GM18511 (cell line): Measurements from ENCODE around the gene EIF4G2.
"Not testable (repeated sequence)": the region's sequence is repeated elsewhere in the genome, so short reads cannot be mapped to it uniquely, and the experiment has no call there.

Experiments used
- ATAC-seq: cut with Tn5 transposase; IDR thresholded peaks from one replicate; pipeline ENCODE4 v1.9.1; 2021; ENCODE audit warnings: mild to moderate bottlenecking, moderate library complexity; ENCODE audit not compliant: unreplicated experiment

EIF4G2 gene

GRCh38 chr11:10808553-10809372 is at the start of gene EIF4G2:
Gene EIF4G2, minus strand, starts transcription at chr11:10808926.
- peak; percentile 94 for ATAC-seq

- ATAC-seq: peak; percentile 92
These were observed 49.1 kb upstream of the EIF4G2 start, which contains the start of gene ZBED5 for GRCh38 chr11:10857709-10858438. Gene ZBED5, minus strand, starts transcription at chr11:10858053. Its CDS starts 3,108 bp downstream, at chr11:10854945.

GRCh38 chr11:10857459-10857708 is 48.7 kb upstream of the EIF4G2 start:
- peak; percentile 21 for ATAC-seq

GRCh38 chr11:10856689-10857458 is 48.1 kb upstream of the EIF4G2 start:
- no peak for ATAC-seq

- ATAC-seq: no peak
These were observed 46.6 kb upstream of the EIF4G2 start for GRCh38 chr11:10855295-10855694.

GRCh38 chr11:10847960-10848860 is 39.5 kb upstream of the EIF4G2 start:
- ATAC-seq: no peak

GRCh38 chr11:10846660-10847059 is 37.9 kb upstream of the EIF4G2 start:
- ATAC-seq: no peak

GRCh38 chr11:10845589-10845988 is 36.9 kb upstream of the EIF4G2 start:
- no peak for ATAC-seq

- ATAC-seq: no peak
These were observed 36.1 kb upstream of the EIF4G2 start for GRCh38 chr11:10844796-10845195.

- no peak for ATAC-seq
These were observed 35.6 kb upstream of the EIF4G2 start for GRCh38 chr11:10844356-10844755.

GRCh38 chr11:10838881-10839280 is 30.2 kb upstream of the EIF4G2 start:
- ATAC-seq: no peak

- ATAC-seq: no peak
These were observed 29.4 kb upstream of the EIF4G2 start for GRCh38 chr11:10838083-10838482.

GRCh38 chr11:10836884-10837283 is 28.2 kb upstream of the EIF4G2 start:
- not testable (repeated sequence) for ATAC-seq

- no peak for ATAC-seq
These were observed 20.4 kb upstream of the EIF4G2 start for GRCh38 chr11:10829139-10829538.

- no peak for ATAC-seq
These were observed 19.7 kb upstream of the EIF4G2 start for GRCh38 chr11:10828402-10828801.

- peak; percentile 78 for ATAC-seq
These were observed 16.2 kb upstream of the EIF4G2 start for GRCh38 chr11:10824888-10825287.

- ATAC-seq: no peak
These were observed 14.4 kb upstream of the EIF4G2 start for GRCh38 chr11:10823152-10823579.

- ATAC-seq: not testable (repeated sequence)
These were observed 13.8 kb upstream of the EIF4G2 start for GRCh38 chr11:10822491-10822890.

GRCh38 chr11:10818594-10818993 is 9.9 kb upstream of the EIF4G2 start:
- no peak for ATAC-seq

- ATAC-seq: no peak
These were observed 5.2 kb upstream of the EIF4G2 start for GRCh38 chr11:10813945-10814344.
